GM12878 (cell line): ENCODE measurements around the gene DUSP14. TPM values are rescaled to one million over a fixed set of nuclear protein-coding genes. Genes with fewer than 3 reads are reported as not detected.

Experiments used
- ATAC-seq: fragments of 200-7000 bp; cut with Tn5 transposase; 3 replicates; pipeline ENCODE4 v1.9.1; 2020; ENCODE audit warnings: mild to moderate bottlenecking, moderate library complexity
- BruUV-seq: library from RNA; stranded (reverse); fragments of 400-500 nt; replicated peaks from 2 replicates; lab custom pipeline; 2021; lab: Mats Ljungman, UMichigan
- CTCF ChIA-PET: fragments of 300-600 bp; sonication (Branson Sonifier 250); formaldehyde crosslinking; extraction: SDS; loops from one replicate; lab custom pipeline; 2021; ENCODE audit warnings: inconsistent platforms; lab: Yijun Ruan, JAX
- POLR2A ChIA-PET: fragments of 350-600 bp; formaldehyde crosslinking; extraction: SDS; loops from one replicate; lab custom pipeline; 2021; ENCODE audit warnings: inconsistent platforms; lab: Charles Lee
- RAD21 ChIA-PET: fragments of 300-600 bp; sonication (Branson Sonifier 250); formaldehyde crosslinking; loops from one replicate; lab custom pipeline; 2023; ENCODE audit warnings: antibody characterized with exemption; ENCODE audit not compliant: unreplicated experiment; lab: Charles Lee
- SMC1A ChIA-PET: fragments of 300-600 bp; sonication (Branson Sonifier 250); formaldehyde crosslinking; loops from one replicate; lab custom pipeline; 2023; ENCODE audit not compliant: unreplicated experiment, uncharacterized antibody; lab: Charles Lee
- DNase-seq: peaks from one replicate; pipeline ENCODE4 v3.0.0-alpha.2; 2011; ENCODE audit warnings: low read depth, low spot score
- FAIRE-seq: peaks from 3 replicates; lab custom pipeline; 2011; peaks lifted over from hg19 to GRCh38; lab: Jason Lieb, UNC
- H2AFZ ChIP-seq: 2 replicates; pipeline ENCODE4 v1.6.0; 2011; ENCODE audit warnings: low read depth, low read length, control low read depth; ENCODE audit not compliant: control insufficient read depth
- H3K27ac ChIP-seq: 2 replicates; pipeline ENCODE4 v1.5.1; 2011; ENCODE audit warnings: control low read depth; ENCODE audit not compliant: control insufficient read depth, insufficient read depth
- H3K27me3 ChIP-seq, 2 experiments: replicated peaks in 1 of 2; 2 replicates each; pipeline versions ENCODE4 v1.6.0 to v1.6.1; 2011; ENCODE audit warnings: low read length in 1 of 2; ENCODE audit not compliant: control insufficient read depth in 2 of 2, insufficient read depth in 2 of 2
- H3K36me3 ChIP-seq, 2 experiments: 2 replicates each; pipeline ENCODE4 v1.5.1; 2011; ENCODE audit warnings: low read length in 1 of 2; ENCODE audit not compliant: control insufficient read depth in 2 of 2, insufficient read depth in 2 of 2
- H3K4me1 ChIP-seq: 2 replicates; pipeline ENCODE4 v1.6.1; 2011; ENCODE audit warnings: mild to moderate bottlenecking, low read length, moderate library complexity, mixed read lengths; ENCODE audit not compliant: control insufficient read depth, insufficient read depth
- H3K4me2 ChIP-seq: 2 replicates; pipeline ENCODE4 v1.6.0; 2011; ENCODE audit warnings: control low read depth; ENCODE audit not compliant: control insufficient read depth, insufficient read depth
- H3K4me3 ChIP-seq: fragments of 200-600 bp; sonication (generic); 2 replicates; pipeline ENCODE4 v1.5.1; 2016
- H3K79me2 ChIP-seq: 2 replicates; pipeline ENCODE4 v1.6.0; 2011; ENCODE audit warnings: low read length; ENCODE audit not compliant: control insufficient read depth, insufficient read depth
- H3K9ac ChIP-seq: 2 replicates; pipeline ENCODE4 v1.8.0; 2011; ENCODE audit warnings: low read length, control low read depth, mixed read lengths; ENCODE audit not compliant: control insufficient read depth, insufficient read depth
- H3K9me3 ChIP-seq: replicated peaks from 3 replicates; pipeline ENCODE4 v1.5.1; 2011; ENCODE audit warnings: mild to moderate bottlenecking, low read length; ENCODE audit not compliant: control insufficient read depth, insufficient read depth
- H4K20me1 ChIP-seq: 2 replicates; pipeline ENCODE4 v1.6.0; 2011; ENCODE audit not compliant: control insufficient read depth, insufficient read depth
- FOS ChIP-seq: IDR thresholded peaks from 3 replicates; pipeline ENCODE4 v1.6.1; 2011; ENCODE audit warnings: borderline replicate concordance; ENCODE audit not compliant: insufficient read length; ENCODE audit errors: extremely low read depth
- NFYB ChIP-seq: IDR thresholded peaks from 2 replicates; pipeline ENCODE4 v1.6.1; 2011; ENCODE audit warnings: low read depth, mild to moderate bottlenecking, low read length, improper control_type of control experiment, moderate library complexity; ENCODE audit not compliant: insufficient read depth
- NR2F1 ChIP-seq: fragments of 450-650 bp; conservative IDR thresholded peaks from 2 replicates; pipeline ENCODE4 v1.6.1; 2017; ENCODE audit warnings: mild to moderate bottlenecking
- WGBS: methylation state at CpG from one replicate; pipeline ENCODE4 v1.1.6; 2016; ENCODE audit warnings: low lambda C conversion rate; ENCODE audit not compliant: insufficient replicate concordance, insufficient coverage; ENCODE audit errors: missing lambda C conversion rate; 5-methylcytosine and 5-hydroxymethylcytosine counted together
- in situ Hi-C: fragments of 300-500 bp; cut with MboI; formaldehyde crosslinking; loops from 9 replicates; pipeline ENCODE4 v1.14.3; 2018; ENCODE audit warnings: mixed read lengths
- intact Hi-C: fragments of 100-400 bp; cut with micrococcal nuclease; formaldehyde crosslinking; loops from one replicate; pipeline ENCODE4 v1.14.2; 2022; ENCODE audit not compliant: unreplicated experiment
- polyA plus RNA-seq, 11 experiments: library from polyadenylated mRNA; depleted of rRNA in 4 of 11; unstranded in 6 of 11; stranded (reverse) in 5 of 11; fragments of >200 nt; fragmentation: Nextera tagmentation in 4 of 11; fragmentation: Illumina TruSeq in 1 of 11; extraction: Ambion mirVana in 4 of 11; extraction: Trizol in 1 of 11; gene quantifications; 1 replicate in 1 of 11; 2 replicates in 10 of 11; pipeline versions ENCODE4 v1.2.1 to v1.2.3, GENCODE V29; 2011 to 2016; ENCODE audit warnings: inconsistent platforms in 2 of 11, missing spikeins in 2 of 11, low read depth in 1 of 11
- total RNA-seq, 4 experiments: library from RNA; depleted of rRNA in 3 of 4; stranded (reverse); fragments of >200 nt in 3 of 4; fragmentation: Illumina TruSeq in 1 of 4; extraction: Trizol in 1 of 4; gene quantifications; 2 replicates each; pipeline versions ENCODE4 v1.2.1 to v1.2.3, GENCODE V29; 2013 to 2021
- TF ChIP-seq, protein P1 (sequence below), 3 experiments: IDR thresholded peaks in 2 of 3; conservative IDR thresholded peaks in 1 of 3; 2 replicates each; pipeline ENCODE4 v1.5.1; 2011; ENCODE audit warnings: low read depth in 3 of 3, low read length in 3 of 3, mild to moderate bottlenecking in 3 of 3, control low read depth in 2 of 3, moderate library complexity in 2 of 3, inconsistent platforms in 1 of 3, mixed read lengths in 1 of 3; ENCODE audit not compliant: control insufficient read depth in 2 of 3, insufficient read depth in 1 of 3; ENCODE audit errors: extremely low read depth in 1 of 3

DUSP14 gene
- total and polyA plus RNA-seq, 10 of the 15 experiments (the other 5 are each of a cell fraction or from before 2014, with no cell fraction given): 14.5 to 36.5 (median 24.4) TPM

GRCh38 chr17:37558299-37558698, 68.6 kb downstream of the DUSP14 start:
- no peaks in the 10 kb centered on the region for H3K9me3 ChIP-seq
- no TSS peak for BruUV-seq
- ATAC-seq: no peak
- no peak overlapping the region for H3K27ac ChIP-seq
- TF ChIP-seq NFYB (no peak), NR2F1 (no peak), FOS (no peak)
- TF ChIP-seq, protein P1, sequence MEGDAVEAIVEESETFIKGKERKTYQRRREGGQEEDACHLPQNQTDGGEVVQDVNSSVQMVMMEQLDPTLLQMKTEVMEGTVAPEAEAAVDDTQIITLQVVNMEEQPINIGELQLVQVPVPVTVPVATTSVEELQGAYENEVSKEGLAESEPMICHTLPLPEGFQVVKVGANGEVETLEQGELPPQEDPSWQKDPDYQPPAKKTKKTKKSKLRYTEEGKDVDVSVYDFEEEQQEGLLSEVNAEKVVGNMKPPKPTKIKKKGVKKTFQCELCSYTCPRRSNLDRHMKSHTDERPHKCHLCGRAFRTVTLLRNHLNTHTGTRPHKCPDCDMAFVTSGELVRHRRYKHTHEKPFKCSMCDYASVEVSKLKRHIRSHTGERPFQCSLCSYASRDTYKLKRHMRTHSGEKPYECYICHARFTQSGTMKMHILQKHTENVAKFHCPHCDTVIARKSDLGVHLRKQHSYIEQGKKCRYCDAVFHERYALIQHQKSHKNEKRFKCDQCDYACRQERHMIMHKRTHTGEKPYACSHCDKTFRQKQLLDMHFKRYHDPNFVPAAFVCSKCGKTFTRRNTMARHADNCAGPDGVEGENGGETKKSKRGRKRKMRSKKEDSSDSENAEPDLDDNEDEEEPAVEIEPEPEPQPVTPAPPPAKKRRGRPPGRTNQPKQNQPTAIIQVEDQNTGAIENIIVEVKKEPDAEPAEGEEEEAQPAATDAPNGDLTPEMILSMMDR (IDR thresholded peaks at IDR 0.05 in 2 of 3, conservative IDR thresholded peaks at IDR 0.05 in 1 of 3; ENCODE audit: control insufficient read depth in 2 of 3, extremely low read depth in 1 of 3, insufficient read depth in 1 of 3, low read depth in 3 of 3, low read length in 3 of 3): no peak
- H4K20me1 ChIP-seq: no peaks in the 10 kb centered on the region
- WGBS: 98% methylated on average over 2 of the region's 2 CpGs
- H3K4me3 ChIP-seq: no peak overlapping the region
- H2AFZ ChIP-seq: no peak overlapping the region
- H3K36me3 ChIP-seq: peaks cover 5 to 35% of the 10 kb centered on the region in 2 experiments
- no peak overlapping the region for H3K4me2 ChIP-seq
- intact Hi-C loops: no loop called here
- H3K79me2 ChIP-seq: no peaks in the 10 kb centered on the region
- SMC1A ChIA-PET: interaction anchor here (0.8 kb wide), 1 partner anchor 11 kb away, joined by 4 read pairs; no protein-coding TSS in a partner anchor
- in situ Hi-C loops: no loop called here
- H3K27me3 ChIP-seq: no peaks in the 10 kb centered on the region
- H3K9ac ChIP-seq: no peak overlapping the region
- no peaks in the 10 kb centered on the region for H3K4me1 ChIP-seq
- FAIRE-seq: no peak
- POLR2A ChIA-PET: no interaction called here
- RAD21 ChIA-PET: no interaction called here
- CTCF ChIA-PET: no interaction called here
- no peak for DNase-seq
